ENCODE results near the gene ZNF599.

ZNF599 gene

GRCh38 chr19:34778342-34778741 is 5.3 kb upstream of the ZNF599 start:
- TF ChIP-seq CTCF (conservative IDR thresholded peaks at IDR 0.05; ENCODE audit: low read length): no peak
- H3K4me3 ChIP-seq (ENCODE audit: low read length): no peak overlapping the region
- no peak for DNase-seq (ENCODE audit: low read depth)

- no peak for DNase-seq (ENCODE audit: low read depth)
- no peak overlapping the region for H3K4me3 ChIP-seq (ENCODE audit: low read length)
- TF ChIP-seq CTCF (conservative IDR thresholded peaks at IDR 0.05; ENCODE audit: low read length): no peak
These were observed 1.8 kb upstream of the ZNF599 start for GRCh38 chr19:34774857-34775256.

GRCh38 chr19:34773555-34773864 is 495 bp upstream of the ZNF599 start:
- H3K4me3 ChIP-seq (ENCODE audit: low read length): peak overlapping the region; percentile 88
- DNase-seq (ENCODE audit: low read depth): no peak
- TF ChIP-seq CTCF (conservative IDR thresholded peaks at IDR 0.05; ENCODE audit: low read length): no peak

GRCh38 chr19:34767951-34768350 is 5.1 kb downstream of the ZNF599 start:
- no peak for TF ChIP-seq CTCF (conservative IDR thresholded peaks at IDR 0.05; ENCODE audit: low read length)
- no peak for DNase-seq (ENCODE audit: low read depth)

GRCh38 chr19:34766386-34766785 is 6.6 kb downstream of the ZNF599 start:
- DNase-seq (ENCODE audit: low read depth): no peak
- H3K4me3 ChIP-seq (ENCODE audit: low read length): no peak overlapping the region
- no peak for TF ChIP-seq CTCF (conservative IDR thresholded peaks at IDR 0.05; ENCODE audit: low read length)

More at GRCh38 chr19:34767951-34768350, 5.1 kb downstream of the ZNF599 start:
- no peak overlapping the region for H3K4me3 ChIP-seq (ENCODE audit: low read length)

- H3K4me3 ChIP-seq (ENCODE audit: low read length): no peak overlapping the region
- TF ChIP-seq CTCF (conservative IDR thresholded peaks at IDR 0.05; ENCODE audit: low read length): no peak
- DNase-seq (ENCODE audit: low read depth): no peak
These were observed 13.6 kb downstream of the ZNF599 start for GRCh38 chr19:34759218-34759917.

GRCh38 chr19:34757441-34757840 is 15.6 kb downstream of the ZNF599 start:
- no peak for DNase-seq (ENCODE audit: low read depth)
- no peak overlapping the region for H3K4me3 ChIP-seq (ENCODE audit: low read length)
- TF ChIP-seq CTCF (conservative IDR thresholded peaks at IDR 0.05; ENCODE audit: low read length): no peak

All from AG10803 (cell line).